NAMALWA (cell line): ENCODE data around the gene SMIM3.
"Not testable (repeated sequence)": the region's sequence is repeated elsewhere in the genome, so short reads cannot be mapped to it uniquely, and the experiment has no call there.

Source experiments
- DNase-seq: peaks from one replicate; pipeline ENCODE4 v3.0.0-alpha.2; 2015; ENCODE audit warnings: low spot score

Gene SMIM3

DNA sequence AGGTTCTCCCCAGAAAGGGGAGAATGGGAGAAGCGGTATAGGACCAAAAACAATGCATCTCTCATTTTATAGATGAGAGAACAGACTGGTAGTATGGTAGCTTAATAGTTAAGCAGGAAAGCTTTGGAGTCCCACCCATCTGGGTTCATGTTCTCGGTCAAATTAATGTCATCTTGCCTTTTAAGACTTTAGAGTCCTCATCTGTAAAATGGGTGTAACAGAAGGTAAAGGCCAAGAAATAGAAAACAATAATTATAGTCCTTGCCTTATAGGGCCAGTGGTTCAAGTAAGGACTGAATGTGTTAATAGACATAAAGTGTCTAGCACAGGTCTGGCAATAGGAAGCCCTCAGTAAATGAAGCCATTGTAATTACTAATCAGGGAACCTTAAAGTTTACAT lies 16.4 kb downstream of the SMIM3 start:
- no peak for DNase-seq

DNA sequence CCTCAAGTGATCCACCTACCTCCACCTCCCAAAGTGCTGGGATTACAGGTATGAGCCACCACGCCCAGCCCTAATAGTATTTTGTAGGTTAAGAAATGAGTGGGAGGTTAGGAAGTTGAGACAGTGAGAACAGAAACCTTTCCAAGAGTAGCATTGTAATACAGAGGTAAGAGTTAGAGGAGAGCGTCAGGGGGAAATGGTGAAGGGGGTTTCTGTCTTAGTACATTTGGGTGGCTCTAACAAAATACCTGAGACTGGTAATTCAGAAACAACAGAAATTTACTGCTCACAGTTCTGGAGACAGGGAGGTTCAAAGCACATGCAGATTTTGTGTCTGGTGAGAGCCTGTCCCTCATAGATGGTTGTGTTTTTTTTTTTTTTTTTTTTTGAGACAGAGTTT lies 18.8 kb downstream of the SMIM3 start:
- DNase-seq = no peak

GRCh38 chr5:150801117-150801927 lies 22.8 kb downstream of the SMIM3 start:
- peak; percentile 57 for DNase-seq

DNA sequence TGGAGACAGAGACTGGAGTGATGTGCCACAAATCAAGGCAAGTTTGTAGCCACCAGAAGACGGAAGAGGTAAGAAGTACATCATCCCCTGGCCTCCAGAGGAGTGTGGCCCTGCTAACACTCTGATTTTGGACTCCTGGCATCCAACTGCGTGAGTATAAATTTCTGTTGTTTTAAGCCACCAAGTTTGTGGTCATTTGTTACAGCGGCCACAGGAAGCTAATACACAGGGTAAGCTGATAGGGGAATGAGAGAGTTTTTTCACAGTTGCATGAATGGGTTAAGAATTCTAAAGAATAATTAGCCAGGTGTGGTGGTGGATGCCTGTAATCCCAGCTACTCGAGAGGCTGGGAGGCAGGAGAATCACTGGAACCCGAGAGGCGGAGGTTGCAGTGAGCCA lies 25.8 kb downstream of the SMIM3 start:
- DNase-seq = no peak

DNA sequence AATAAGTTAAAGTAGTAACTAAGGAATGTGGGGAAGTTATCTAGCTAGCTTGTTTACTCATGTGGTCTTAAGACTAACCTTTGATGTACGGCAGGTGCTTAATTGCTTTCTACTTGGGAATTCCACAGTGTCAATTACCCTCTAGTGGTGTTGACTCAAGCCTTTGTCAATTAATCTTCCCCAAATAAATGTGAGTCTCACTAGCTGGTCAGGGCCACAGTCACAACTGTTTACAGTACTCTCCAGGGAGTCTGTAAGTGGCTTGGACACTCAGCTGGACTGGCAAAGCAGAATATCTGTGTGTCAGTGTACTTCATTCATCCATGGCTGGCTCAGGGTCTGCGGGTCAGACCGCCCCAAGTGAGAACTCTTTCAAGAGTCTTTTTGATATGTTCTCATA lies 30.8 kb downstream of the SMIM3 start:
- no peak for DNase-seq

DNA sequence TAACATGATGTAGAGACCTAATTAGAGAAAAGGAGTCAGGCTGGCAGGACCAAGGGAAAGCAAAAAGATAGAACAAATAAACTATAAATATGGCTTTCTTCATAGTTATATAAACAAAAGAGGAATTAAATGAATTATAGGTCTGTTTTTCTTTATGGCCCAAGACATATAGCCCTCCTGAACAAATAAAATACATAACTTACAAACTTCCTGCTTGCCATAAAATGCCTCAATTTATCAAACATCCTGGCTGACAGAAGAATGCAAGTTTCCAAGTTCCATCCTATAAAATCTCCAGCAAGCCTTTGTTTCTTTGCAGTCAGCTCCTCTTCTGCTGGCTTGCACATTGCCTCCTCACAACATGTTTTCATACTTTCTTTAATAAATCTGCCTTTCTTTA lies 36.5 kb downstream of the SMIM3 start:
- no peak for DNase-seq

GRCh38 chr5:150816946-150817345 lies 38.4 kb downstream of the SMIM3 start:
- no peak for DNase-seq

- no peak for DNase-seq
Observed at GRCh38 chr5:150829744-150830143, 51.2 kb downstream of the SMIM3 start.

DNA sequence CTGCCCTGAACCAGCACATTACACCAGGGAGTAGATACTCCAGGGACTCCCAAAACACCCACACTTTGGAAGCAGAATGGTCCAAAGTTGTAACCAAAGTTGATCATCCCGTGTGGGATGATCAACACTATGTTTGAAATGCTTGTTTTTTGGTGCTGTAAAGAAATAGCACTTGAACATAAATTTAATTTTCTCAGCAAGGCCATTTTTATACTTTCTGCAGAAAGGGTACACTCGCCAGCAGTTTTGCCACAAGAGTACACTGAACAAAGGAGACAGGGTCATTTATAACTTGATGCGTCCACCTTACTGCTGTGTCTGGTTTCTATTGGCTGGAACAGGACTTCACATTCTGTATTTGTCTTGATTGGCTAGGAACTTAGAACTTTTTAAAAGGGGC lies 53.3 kb downstream of the SMIM3 start:
- not testable (repeated sequence) for DNase-seq

DNA sequence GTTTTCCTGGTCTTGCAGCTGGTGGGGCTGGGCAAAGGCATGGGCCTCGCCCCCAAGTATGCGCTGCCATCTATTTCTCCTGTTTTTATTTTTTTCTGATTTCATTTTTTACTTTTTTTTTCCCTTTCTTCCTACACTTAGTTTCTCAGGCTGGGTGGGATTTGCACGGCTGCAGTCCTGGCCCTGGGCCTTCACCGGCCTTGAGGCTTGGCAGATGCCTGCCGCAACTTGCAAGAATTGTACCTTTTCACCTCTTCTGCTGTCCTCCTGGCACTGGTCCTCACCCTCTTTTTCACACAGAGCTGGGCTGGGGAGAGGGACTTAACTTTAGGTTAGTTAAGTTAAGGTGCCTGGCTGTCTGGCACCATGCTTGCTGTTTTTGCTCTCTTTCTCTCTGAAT lies 57.5 kb downstream of the SMIM3 start:
- no peak for DNase-seq

DNA sequence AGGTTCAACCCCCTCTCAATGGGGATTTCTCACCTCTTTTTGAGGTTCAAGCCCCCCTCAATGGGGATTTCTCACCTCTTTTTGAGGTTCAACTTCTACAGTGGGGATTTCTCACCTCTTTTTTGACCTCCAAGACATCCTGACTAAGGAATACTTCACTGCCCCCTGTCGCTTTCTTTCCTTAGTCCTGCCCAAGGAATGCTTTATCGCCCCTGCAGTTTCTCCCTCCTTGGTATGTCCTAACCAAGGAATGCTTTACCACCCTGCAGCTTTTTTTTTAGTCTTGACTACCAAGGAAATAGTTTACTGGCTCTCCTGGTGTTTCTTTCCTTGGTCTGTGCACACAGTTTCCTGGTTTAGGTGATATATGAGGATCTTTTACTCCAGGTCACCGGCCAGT lies 58.1 kb downstream of the SMIM3 start:
- DNase-seq = no peak

DNA sequence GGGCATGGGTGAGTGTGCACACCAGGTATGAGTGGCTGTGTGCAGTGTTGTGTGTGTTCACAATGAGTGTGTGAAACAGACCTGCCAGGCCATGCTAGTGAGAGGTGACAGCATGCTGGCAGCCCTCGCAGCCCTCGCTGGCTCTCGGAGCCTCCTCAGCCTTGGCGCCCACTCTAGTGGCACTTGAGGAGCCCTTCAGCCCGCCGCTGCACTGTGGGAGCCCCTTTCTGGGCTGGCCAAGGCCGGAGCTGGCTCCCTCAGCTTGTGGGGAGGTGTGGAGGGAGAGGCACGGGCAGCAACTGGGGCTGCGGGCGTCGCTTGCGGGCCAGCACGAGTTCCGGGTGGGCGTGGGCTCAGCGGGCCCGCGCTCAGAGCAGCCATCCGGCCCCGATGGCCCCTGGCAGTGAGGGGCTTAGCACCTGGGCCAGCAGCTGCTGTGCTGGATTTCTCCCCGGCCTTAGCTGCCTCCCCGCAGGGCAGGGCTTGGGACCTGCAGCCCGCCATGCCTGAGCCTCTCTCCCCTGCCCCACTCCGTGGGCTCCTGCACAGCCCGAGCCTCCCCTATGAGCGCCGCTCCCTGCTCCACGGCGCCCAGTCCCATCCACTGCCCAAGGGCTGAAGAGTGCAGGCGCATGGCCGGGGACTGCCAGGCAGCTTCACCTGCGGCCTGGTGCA lies 66.8 kb downstream of the SMIM3 start:
- not testable (repeated sequence) for DNase-seq

GRCh38 chr5:150846308-150846653 lies 67.7 kb downstream of the SMIM3 start, which contains the start of gene IRGM:
Gene IRGM, plus strand, starts transcription at chr5:150846521. Its CDS starts 1,603 bp downstream, at chr5:150848124.
- DNase-seq = not testable (repeated sequence)
